GM18909 (cell line): Measurements from ENCODE around the gene DOLPP1.

Experiments
- ATAC-seq: cut with Tn5 transposase; IDR thresholded peaks from one replicate; pipeline ENCODE4 v1.9.1; 2021; ENCODE audit warnings: mild to moderate bottlenecking; ENCODE audit not compliant: unreplicated experiment, poor library complexity

Gene DOLPP1

GRCh38 chr9:129136446-129137035 lies 55.6 kb downstream of the DOLPP1 start:
- ATAC-seq, result no peak

- ATAC-seq, result no peak
These were observed 56.6 kb downstream of the DOLPP1 start for GRCh38 chr9:129137292-129138143.

- ATAC-seq, result no peak
These were observed 57.2 kb downstream of the DOLPP1 start for GRCh38 chr9:129138144-129138462.

GRCh38 chr9:129138476-129139232 lies 57.7 kb downstream of the DOLPP1 start:
- no peak for ATAC-seq

- peak; percentile 36 for ATAC-seq
These were observed 58.5 kb downstream of the DOLPP1 start for GRCh38 chr9:129139233-129139992.

GRCh38 chr9:129139993-129140396 lies 59.1 kb downstream of the DOLPP1 start:
- peak; percentile 58 for ATAC-seq
